ENCODE results near the gene VAC14.

Gene VAC14

GRCh38 chr16:70691223-70692129, 109.5 kb downstream of the VAC14 start:
- TF ChIP-seq, protein P1, sequence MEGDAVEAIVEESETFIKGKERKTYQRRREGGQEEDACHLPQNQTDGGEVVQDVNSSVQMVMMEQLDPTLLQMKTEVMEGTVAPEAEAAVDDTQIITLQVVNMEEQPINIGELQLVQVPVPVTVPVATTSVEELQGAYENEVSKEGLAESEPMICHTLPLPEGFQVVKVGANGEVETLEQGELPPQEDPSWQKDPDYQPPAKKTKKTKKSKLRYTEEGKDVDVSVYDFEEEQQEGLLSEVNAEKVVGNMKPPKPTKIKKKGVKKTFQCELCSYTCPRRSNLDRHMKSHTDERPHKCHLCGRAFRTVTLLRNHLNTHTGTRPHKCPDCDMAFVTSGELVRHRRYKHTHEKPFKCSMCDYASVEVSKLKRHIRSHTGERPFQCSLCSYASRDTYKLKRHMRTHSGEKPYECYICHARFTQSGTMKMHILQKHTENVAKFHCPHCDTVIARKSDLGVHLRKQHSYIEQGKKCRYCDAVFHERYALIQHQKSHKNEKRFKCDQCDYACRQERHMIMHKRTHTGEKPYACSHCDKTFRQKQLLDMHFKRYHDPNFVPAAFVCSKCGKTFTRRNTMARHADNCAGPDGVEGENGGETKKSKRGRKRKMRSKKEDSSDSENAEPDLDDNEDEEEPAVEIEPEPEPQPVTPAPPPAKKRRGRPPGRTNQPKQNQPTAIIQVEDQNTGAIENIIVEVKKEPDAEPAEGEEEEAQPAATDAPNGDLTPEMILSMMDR (IDR thresholded peaks at IDR 0.05; ENCODE audit: low read depth, low read length, missing control alignments): no peak
- DNase-seq (ENCODE audit: low read depth): no peak

GRCh38 chr16:70689970-70690891, 110.7 kb downstream of the VAC14 start:
- TF ChIP-seq, protein P1 (IDR thresholded peaks at IDR 0.05; ENCODE audit: low read depth, low read length, missing control alignments): no peak
- DNase-seq (ENCODE audit: low read depth): no peak
- no peak overlapping the region for H3K4me3 ChIP-seq (ENCODE audit: low read depth, low read length)

More at GRCh38 chr16:70691223-70692129, 109.5 kb downstream of the VAC14 start:
- H3K4me3 ChIP-seq (ENCODE audit: low read depth, low read length): no peak overlapping the region

DNA sequence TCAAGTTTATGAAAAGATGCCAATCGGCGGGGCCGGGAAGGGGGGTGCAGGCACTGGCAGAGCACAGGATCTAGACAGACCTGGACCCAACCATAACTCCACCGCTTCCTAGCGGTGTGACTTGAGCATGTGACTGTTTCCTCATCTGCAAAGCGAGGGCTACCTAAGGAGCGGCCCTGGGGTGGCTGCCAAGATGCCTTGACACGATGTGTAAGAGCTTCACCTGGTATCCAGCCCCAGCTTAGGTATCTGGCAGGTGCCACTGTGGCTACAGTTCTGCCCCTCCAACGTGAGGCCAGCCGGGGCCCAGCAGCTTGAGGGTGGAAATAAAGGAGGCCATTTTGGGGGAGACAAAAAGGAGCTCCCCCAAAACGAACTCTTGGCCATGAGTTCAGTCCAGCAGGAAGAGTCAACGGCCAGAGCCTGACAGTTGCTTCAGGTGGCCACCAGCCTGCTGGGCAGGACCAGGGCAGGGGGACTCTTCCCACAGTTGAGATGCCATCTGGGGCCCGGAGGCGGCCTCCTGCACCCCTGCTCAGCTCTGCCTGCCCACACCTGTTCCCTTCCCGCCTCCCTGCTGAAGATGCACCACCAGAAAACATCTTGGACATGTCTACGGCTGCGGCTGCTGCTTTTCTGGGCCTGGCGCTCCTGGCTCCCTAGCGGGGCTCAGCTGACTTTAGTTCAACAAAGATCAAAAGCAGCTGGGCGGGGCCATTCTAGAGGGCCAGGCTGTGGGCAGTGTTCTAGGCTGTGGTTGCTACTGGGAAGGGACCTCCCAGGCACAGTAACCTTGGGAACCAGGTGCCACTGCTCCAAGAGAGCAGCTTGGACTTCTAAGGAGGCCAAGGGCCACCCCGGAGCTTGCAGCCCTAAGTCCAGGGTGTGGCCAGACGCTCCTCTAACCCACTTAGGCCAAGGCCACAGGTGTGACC, 111.7 kb downstream of the VAC14 start:
- no peak overlapping the region for H3K4me3 ChIP-seq (ENCODE audit: low read depth, low read length)
- DNase-seq (ENCODE audit: low read depth): no peak
- TF ChIP-seq, protein P1 (IDR thresholded peaks at IDR 0.05; ENCODE audit: low read depth, low read length, missing control alignments): no peak

GRCh38 chr16:70688246-70688742, 112.7 kb downstream of the VAC14 start:
- H3K4me3 ChIP-seq (ENCODE audit: low read depth, low read length): no peak overlapping the region
- no peak for DNase-seq (ENCODE audit: low read depth)
- TF ChIP-seq, protein P1 (IDR thresholded peaks at IDR 0.05; ENCODE audit: low read depth, low read length, missing control alignments): no peak

- no peak for DNase-seq (ENCODE audit: low read depth)
- no peak overlapping the region for H3K4me3 ChIP-seq (ENCODE audit: low read depth, low read length)
- TF ChIP-seq, protein P1 (IDR thresholded peaks at IDR 0.05; ENCODE audit: low read depth, low read length, missing control alignments): no peak
These were observed 113.2 kb downstream of the VAC14 start for GRCh38 chr16:70687671-70688245.
